Neural progenitor cell (in vitro differentiated cells): Measurements from ENCODE around the gene TGM6. TPM values are rescaled to one million over a fixed set of nuclear protein-coding genes. Genes with fewer than 3 reads are reported as not detected.

ENCODE experiments used
- DNase-seq: peaks from one replicate; pipeline ENCODE4 v3.0.0-alpha.2; 2016; ENCODE audit warnings: low spot score
- H2AFZ ChIP-seq: fragments of 200-600 bp; sonication (generic); replicated peaks from 2 replicates; pipeline ENCODE4 v1.6.1; 2016; ENCODE audit warnings: antibody characterized with exemption
- H3F3A ChIP-seq: fragments of 200-600 bp; sonication (generic); 2 replicates; pipeline ENCODE4 v1.6.1; 2016; ENCODE audit warnings: antibody characterized with exemption, low read depth
- H3K27ac ChIP-seq: fragments of 200-600 bp; sonication (generic); 2 replicates; pipeline ENCODE4 v1.5.1; 2016; ENCODE audit warnings: mild to moderate bottlenecking
- H3K27me3 ChIP-seq: fragments of 200-600 bp; sonication (generic); 2 replicates; pipeline ENCODE4 v1.6.1; 2016; ENCODE audit warnings: mild to moderate bottlenecking, moderate library complexity
- H3K36me3 ChIP-seq: fragments of 200-600 bp; sonication (generic); 2 replicates; pipeline ENCODE4 v1.5.1; 2016
- H3K4me1 ChIP-seq: fragments of 200-600 bp; sonication (generic); 2 replicates; pipeline ENCODE4 v1.6.1; 2016; ENCODE audit warnings: mixed run types
- H3K4me2 ChIP-seq: fragments of 200-600 bp; sonication (generic); 2 replicates; pipeline ENCODE4 v1.6.1; 2016
- H3K4me3 ChIP-seq: fragments of 200-600 bp; sonication (generic); 2 replicates; pipeline ENCODE4 v1.5.1; 2016
- H3K79me2 ChIP-seq: fragments of 200-600 bp; sonication (generic); 2 replicates; pipeline ENCODE4 v1.6.1; 2016; ENCODE audit warnings: low read depth
- H3K9ac ChIP-seq: fragments of 200-600 bp; sonication (generic); 2 replicates; pipeline ENCODE4 v1.6.1; 2016
- H3K9me3 ChIP-seq: fragments of 200-600 bp; sonication (generic); 2 replicates; pipeline ENCODE4 v1.5.1; 2016; ENCODE audit warnings: low read depth
- H4K20me1 ChIP-seq: fragments of 200-600 bp; sonication (generic); 2 replicates; pipeline ENCODE4 v1.6.1; 2016; ENCODE audit warnings: low read depth
- H3K27ac Mint-ChIP-seq: 3 replicates; pipeline ENCODE4 v1.8.0; 2021; ENCODE audit warnings: mixed read lengths
- H3K27me3 Mint-ChIP-seq: 2 replicates; pipeline ENCODE4 v1.8.0; 2022; ENCODE audit warnings: low read depth, mild to moderate bottlenecking, inconsistent platforms, moderate library complexity, mixed read lengths; ENCODE audit not compliant: insufficient read depth
- H3K36me3 Mint-ChIP-seq: 3 replicates; pipeline ENCODE4 v1.8.0; 2021; ENCODE audit warnings: mixed read lengths
- H3K4me1 Mint-ChIP-seq: 3 replicates; pipeline ENCODE4 v1.8.0; 2021; ENCODE audit warnings: mixed read lengths
- H3K4me3 Mint-ChIP-seq: 3 replicates; pipeline ENCODE4 v1.8.0; 2021; ENCODE audit warnings: mild to moderate bottlenecking, moderate library complexity, mixed read lengths
- H3K9me3 Mint-ChIP-seq: 3 replicates; pipeline ENCODE4 v1.8.0; 2020; ENCODE audit warnings: mixed read lengths
- CTCF ChIP-seq: fragments of 200-600 bp; sonication (generic); IDR thresholded peaks from 2 replicates; pipeline ENCODE4 v1.5.1; 2017; ENCODE audit warnings: antibody characterized with exemption, mild to moderate bottlenecking
- EZH2 ChIP-seq: fragments of 200-600 bp; sonication (generic); IDR thresholded peaks from 2 replicates; pipeline ENCODE4 v1.6.1; 2017; ENCODE audit warnings: antibody characterized with exemption, mild to moderate bottlenecking, moderate library complexity
- EZH2phosphoT487 ChIP-seq: fragments of 200-600 bp; sonication (generic); IDR thresholded peaks from 2 replicates; pipeline ENCODE4 v1.6.1; 2017; ENCODE audit warnings: antibody characterized with exemption
- total RNA-seq: library from RNA; depleted of rRNA; stranded (reverse); fragments of >200 nt; gene quantifications from 2 replicates; pipeline ENCODE4 v1.2.3, GENCODE V29; 2015; ENCODE audit warnings: low replicate concordance

Gene TGM6
- total RNA-seq, 1 donor from 2014 or later: not detected

GRCh38 chr20:2336471-2336870, 44.2 kb upstream of the TGM6 start:
- no peak for DNase-seq
- Histone ChIP-seq H3K27ac (no peak overlapping the region), H2AFZ (peak overlapping the region; percentile 26), H3K4me1 (peaks cover 5% of the 10 kb centered on the region), H3K79me2 (no peaks in the 10 kb centered on the region), H3F3A (peaks cover 2% of the 10 kb centered on the region), H4K20me1 (no peaks in the 10 kb centered on the region), H3K9me3 (no peaks in the 10 kb centered on the region), H3K9ac (no peak overlapping the region), H3K4me2 (no peak overlapping the region), H3K27me3 (no peaks in the 10 kb centered on the region), H3K4me3 (no peak overlapping the region), H3K36me3 (no peaks in the 10 kb centered on the region)
- Mint-ChIP-seq H3K4me3 (no peak overlapping the region), H3K36me3 (no peaks in the 10 kb centered on the region), H3K9me3 (no peaks in the 10 kb centered on the region), H3K27me3 (peaks cover 6% of the 10 kb centered on the region), H3K27ac (no peak overlapping the region), H3K4me1 (peaks cover 11% of the 10 kb centered on the region)
- TF ChIP-seq EZH2phosphoT487: no peak
- no peak for TF ChIP-seq EZH2
- no peak for TF ChIP-seq CTCF

- Histone ChIP-seq H3K4me3 (no peak overlapping the region), H3K27ac (no peak overlapping the region), H3K4me2 (no peak overlapping the region), H4K20me1 (no peaks in the 10 kb centered on the region), H3K4me1 (peaks cover 9% of the 10 kb centered on the region), H3K9me3 (no peaks in the 10 kb centered on the region), H3F3A (peaks cover 7% of the 10 kb centered on the region), H3K79me2 (no peaks in the 10 kb centered on the region), H3K27me3 (no peaks in the 10 kb centered on the region), H3K36me3 (no peaks in the 10 kb centered on the region), H2AFZ (no peak overlapping the region), H3K9ac (no peak overlapping the region)
- no peak overlapping the region for H3K27ac Mint-ChIP-seq
- DNase-seq: no peak
- H3K4me1 Mint-ChIP-seq: peaks cover 15% of the 10 kb centered on the region
- no peaks in the 10 kb centered on the region for H3K36me3 Mint-ChIP-seq
- TF ChIP-seq EZH2 (no peak), EZH2phosphoT487 (no peak), CTCF (no peak)
- no peaks in the 10 kb centered on the region for H3K9me3 Mint-ChIP-seq
- peaks cover 10% of the 10 kb centered on the region for H3K27me3 Mint-ChIP-seq
- no peak overlapping the region for H3K4me3 Mint-ChIP-seq
Measured at GRCh38 chr20:2337142-2337541, 43.6 kb upstream of the TGM6 start.

GRCh38 chr20:2338411-2339066, 42.2 kb upstream of the TGM6 start:
- Histone ChIP-seq H3K79me2 (no peaks in the 10 kb centered on the region), H3K27me3 (no peaks in the 10 kb centered on the region), H2AFZ (no peak overlapping the region), H3K4me3 (no peak overlapping the region), H3F3A (peaks cover 7% of the 10 kb centered on the region), H3K9me3 (no peaks in the 10 kb centered on the region), H3K4me2 (no peak overlapping the region), H3K27ac (no peak overlapping the region), H3K36me3 (no peaks in the 10 kb centered on the region), H3K9ac (no peak overlapping the region), H3K4me1 (peaks cover 9% of the 10 kb centered on the region), H4K20me1 (no peaks in the 10 kb centered on the region)
- peaks cover 15% of the 10 kb centered on the region for H3K4me1 Mint-ChIP-seq
- H3K36me3 Mint-ChIP-seq: no peaks in the 10 kb centered on the region
- H3K27me3 Mint-ChIP-seq: peaks cover 11% of the 10 kb centered on the region
- no peak overlapping the region for H3K4me3 Mint-ChIP-seq
- H3K9me3 Mint-ChIP-seq: no peaks in the 10 kb centered on the region
- no peak for DNase-seq
- TF ChIP-seq EZH2phosphoT487 (no peak), CTCF (no peak), EZH2 (no peak)
- peak overlapping the region; percentile 64 for H3K27ac Mint-ChIP-seq
